GM21825 (cell line): Measurements from ENCODE around the gene RRP1.

Experiments
- ATAC-seq: cut with Tn5 transposase; IDR thresholded peaks from one replicate; pipeline ENCODE4 v1.9.1; 2021; ENCODE audit warnings: mild to moderate bottlenecking, moderate library complexity; ENCODE audit not compliant: unreplicated experiment

RRP1 gene

GRCh38 chr21:43758111-43758641 lies 31.2 kb upstream of the RRP1 start:
- no peak for ATAC-seq

GRCh38 chr21:43758811-43759210 lies 30.6 kb upstream of the RRP1 start:
- no peak for ATAC-seq

GRCh38 chr21:43759651-43760050 lies 29.7 kb upstream of the RRP1 start:
- no peak for ATAC-seq

DNA sequence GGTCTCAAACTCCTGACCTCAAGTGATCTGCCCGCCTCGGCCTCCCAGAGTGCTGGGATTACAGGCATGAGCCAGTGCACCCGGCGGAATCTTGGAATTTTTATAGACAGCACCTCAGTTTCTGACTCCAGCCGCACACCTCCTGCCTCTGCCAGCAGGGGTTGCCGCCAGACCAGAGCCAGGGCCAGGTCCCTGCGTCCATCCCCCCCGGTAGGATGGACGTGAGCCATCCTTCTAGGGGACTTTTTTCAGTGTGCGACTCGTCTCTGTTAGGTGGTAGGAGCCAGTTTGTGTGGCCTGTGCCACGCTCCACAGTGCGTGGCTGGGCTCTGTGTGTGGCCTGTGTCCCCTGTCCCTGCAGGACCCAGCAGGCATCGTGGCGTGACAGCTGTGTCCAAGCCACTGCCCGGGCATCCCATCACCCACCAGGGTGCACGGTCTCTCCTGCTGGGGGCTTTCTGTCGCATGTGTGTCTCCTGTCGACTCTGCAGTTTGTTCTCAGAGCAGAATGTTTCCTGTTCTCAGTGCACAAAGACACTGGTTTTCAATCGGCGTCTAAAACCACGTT lies 28.9 kb upstream of the RRP1 start:
- ATAC-seq: no peak

DNA sequence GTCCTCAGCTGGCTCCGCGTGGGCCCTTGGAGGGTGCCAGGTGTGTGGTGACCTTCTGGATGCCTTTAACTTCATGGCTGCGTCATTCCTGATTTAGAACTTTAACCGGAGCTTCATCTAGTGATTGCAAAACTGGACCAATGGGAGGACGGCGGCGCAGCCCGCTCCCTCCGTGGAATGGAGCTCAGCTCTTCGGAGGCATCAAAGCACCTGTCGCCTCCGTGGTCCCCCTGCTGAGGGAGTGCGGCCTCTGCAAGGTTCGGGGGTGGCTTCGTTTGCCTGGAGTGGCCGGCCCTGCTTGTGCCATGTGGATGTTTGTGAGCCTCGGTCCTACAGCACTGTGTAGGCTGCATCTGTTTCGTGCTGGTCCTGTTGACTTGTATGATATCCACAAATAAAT lies 27.5 kb upstream of the RRP1 start:
- ATAC-seq: no peak

GRCh38 chr21:43762303-43763128 lies 26.9 kb upstream of the RRP1 start:
- ATAC-seq: no peak

GRCh38 chr21:43763901-43764523 lies 25.4 kb upstream of the RRP1 start:
- no peak for ATAC-seq

GRCh38 chr21:43764576-43765495 lies 24.5 kb upstream of the RRP1 start:
- no peak for ATAC-seq

GRCh38 chr21:43766734-43767497 lies 22.5 kb upstream of the RRP1 start:
- ATAC-seq: no peak

DNA sequence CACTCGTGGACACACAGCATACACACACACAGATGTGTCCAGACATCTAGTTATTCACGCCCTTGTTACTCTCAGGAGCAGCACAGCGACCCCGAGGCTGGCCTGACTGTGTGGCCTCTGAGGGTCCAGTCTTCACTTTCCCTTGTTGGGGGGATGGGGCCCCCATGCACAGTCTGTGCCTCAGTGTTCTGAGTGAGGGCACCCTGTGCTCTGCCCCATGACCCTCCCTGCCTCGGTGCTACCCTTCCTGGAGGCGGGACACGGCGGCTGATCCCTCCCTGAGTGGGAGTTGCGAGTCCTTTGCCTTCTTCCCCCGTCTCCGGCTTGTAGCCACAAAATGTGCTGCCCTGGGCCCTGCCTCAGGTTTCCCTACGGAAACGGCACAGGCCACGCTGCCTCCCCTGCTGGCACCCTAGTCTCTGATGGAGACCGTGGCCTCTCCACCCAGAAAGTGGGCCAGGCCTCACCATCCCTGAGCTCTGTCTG lies 21.8 kb upstream of the RRP1 start:
- no peak for ATAC-seq

- ATAC-seq: no peak
Measured at GRCh38 chr21:43767984-43768867, 21.2 kb upstream of the RRP1 start.

- ATAC-seq: no peak
Measured at GRCh38 chr21:43768868-43769167, 20.6 kb upstream of the RRP1 start.

DNA sequence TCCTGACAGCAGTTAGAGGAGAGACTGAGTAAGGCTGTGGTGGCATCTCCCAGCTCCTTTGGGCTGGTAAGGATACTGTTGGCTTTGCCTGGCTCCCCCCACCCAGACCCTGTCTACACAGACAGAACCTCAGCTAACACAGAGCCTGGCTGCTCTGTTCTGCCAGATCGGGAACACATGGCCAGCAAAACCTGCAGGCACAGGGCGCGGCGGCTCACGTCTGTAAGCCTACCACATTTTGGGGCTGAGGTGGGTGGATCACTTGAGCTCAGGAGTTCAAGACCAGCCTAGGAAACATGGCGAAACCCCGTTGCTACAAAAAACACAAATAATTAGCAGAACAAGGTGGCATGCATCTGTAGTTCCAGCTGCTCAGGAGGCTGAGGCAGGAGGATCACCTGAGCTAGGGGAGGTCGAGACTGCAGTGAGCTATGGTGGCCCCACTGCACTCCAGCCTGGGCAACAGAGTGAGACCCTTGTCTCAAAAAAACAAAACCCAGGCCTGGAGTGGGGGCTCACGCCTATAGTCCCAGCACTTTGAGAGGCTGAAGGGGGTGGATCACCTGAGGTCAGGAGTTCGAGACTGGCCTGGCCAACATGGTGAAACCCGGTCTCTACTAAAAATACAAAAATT lies 19.9 kb upstream of the RRP1 start:
- ATAC-seq: no peak

- no peak for ATAC-seq
Measured at GRCh38 chr21:43770066-43770655, 19.2 kb upstream of the RRP1 start.

DNA sequence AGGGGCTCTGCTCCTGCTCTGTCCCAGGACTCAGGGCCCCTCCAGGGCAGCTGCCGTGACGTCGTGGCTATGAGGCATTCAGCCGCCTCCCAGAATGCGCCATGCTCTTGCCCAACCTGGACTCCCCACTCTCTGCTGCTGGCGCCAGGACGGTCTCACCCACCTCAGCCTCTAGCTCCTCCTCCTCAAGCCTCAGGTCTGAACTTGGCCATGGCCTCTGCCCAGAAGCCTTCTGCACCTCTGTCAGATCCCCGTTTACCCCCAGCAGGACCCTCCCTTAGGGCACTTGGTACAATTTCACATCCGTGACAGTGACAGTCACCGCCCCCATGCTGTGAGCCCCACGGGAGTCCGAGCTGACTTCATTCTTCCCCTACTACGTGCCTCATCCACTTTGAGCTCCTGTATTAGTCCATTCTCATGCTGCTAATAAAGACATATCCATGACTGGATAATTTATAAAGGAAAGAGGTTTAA lies 18.1 kb upstream of the RRP1 start:
- ATAC-seq: no peak

DNA sequence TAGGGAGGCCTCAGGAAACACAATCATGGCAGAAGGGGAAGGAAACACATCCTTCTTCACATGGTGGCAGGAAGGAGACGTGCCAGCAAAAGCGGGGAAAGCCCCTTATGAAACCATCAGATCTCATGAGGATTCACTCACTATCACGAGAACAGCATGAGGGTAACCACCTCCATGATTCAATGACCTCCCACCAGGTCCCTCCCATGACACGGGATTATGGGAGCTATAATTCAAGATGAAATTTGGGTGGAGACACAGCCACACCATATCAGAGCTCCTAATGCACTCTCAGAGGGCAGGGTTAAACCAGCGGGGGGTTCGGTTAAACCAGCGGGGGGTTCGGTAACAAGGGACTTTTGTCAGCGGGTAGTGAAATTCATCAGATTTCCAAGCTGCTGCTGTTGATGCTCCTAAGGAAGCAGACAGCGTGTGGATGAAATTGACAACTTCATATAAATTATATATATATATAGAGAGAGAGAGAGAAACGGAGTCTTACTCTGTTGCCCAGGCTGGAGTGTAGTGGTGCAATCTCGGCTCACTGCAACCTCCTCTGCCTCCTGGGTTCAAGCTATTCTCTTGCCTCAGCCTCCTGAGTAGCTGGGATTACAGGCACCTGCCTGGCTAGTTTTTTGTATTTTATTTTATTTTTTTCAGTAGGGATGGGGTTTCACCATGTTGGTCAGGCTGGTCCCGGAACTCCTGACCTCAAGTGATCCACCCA lies 17.5 kb upstream of the RRP1 start:
- ATAC-seq: no peak

DNA sequence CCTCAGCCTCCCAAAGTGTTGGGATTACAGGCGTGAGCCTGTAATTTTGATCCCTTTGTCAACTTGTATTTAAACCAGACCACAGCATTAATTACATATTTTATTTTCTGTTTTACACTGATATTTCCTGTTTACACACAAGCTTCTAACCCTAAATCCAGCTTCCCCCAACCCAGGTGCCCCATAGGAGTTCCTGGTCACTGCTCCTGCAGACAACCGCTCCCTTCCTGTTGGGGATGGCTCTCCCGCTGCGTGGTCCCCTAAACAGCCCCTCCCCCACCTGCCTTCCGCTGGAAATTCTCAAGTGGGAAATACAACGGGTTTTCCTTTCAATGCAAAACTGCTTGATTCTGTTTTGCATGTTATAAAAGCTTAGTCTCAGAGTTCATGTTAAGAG lies 17.0 kb upstream of the RRP1 start:
- no peak for ATAC-seq

DNA sequence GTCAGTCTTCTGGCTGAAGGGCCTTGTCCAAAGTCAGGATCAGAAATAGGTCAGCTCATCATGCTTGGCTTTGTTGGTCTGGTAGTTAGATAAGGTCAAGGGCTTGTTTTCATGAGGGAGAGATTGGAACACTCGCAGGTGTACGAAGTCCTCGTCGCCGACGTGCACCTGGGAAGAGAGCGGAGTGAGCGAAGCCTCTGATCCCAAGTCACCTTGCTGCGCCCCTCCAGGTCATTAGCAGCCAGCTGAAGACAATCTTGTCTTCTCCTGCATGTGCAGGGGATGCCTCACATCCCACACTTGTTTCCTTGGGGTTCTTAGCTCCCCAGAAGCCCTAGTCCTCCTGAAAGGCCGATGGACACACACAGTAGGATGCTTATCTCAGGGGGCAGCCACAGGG lies 15.2 kb upstream of the RRP1 start:
- ATAC-seq: no peak
